ENCODE measurements around the gene TBC1D8.

TBC1D8 gene

DNA sequence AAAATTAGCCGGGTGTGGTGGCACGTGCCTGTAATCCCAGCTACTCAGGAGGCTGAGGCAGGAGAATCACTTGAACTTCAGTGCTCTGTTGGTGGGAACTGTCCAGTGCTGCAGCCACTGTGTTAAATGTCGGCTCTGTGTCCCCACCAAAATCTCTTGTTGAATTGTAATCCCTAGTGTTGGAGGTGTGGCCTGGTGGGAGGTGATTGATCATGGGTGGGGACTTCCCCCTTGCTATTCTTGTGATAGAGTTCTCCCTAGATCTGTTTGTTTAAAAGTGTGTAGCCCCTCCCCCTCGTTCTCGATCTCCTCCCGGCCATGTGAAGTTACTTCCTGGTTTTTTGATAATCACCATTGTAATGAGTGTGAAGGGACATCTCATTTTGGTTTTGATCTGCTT, 158.9 kb downstream of the TBC1D8 start:
- TF ChIP-seq CTCF (IDR thresholded peaks at IDR 0.05; ENCODE audit: borderline replicate concordance, control extremely low read depth, extremely low read depth, insufficient read depth, missing control alignments), result no peak
- in situ Hi-C loops (cut with MboI; ENCODE audit: low sequenced_read_pairs, unreplicated experiment), result loop anchor here (25.0 kb wide), 2 partner anchors 555 to 730 kb away; no protein-coding TSS in a partner anchor
- no peak for DNase-seq (ENCODE audit: low spot score)

DNA sequence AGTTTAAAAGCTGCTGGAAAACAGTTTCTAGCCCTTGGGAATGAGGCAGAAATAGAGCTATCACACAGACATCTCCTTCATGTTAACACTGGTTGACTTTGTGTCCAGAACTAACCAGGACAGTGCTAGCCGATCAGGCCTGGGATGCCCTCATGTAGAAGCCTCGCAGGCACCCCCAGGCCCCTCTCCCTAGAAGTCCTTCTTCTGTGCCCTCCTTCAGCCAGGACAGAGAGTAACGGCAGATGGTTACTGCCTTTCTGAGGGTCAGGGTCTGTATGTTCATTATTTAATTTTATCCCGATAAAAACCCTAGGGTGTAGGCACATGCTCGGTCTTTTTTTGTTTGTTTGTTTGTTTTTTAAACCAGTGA, 159.8 kb downstream of the TBC1D8 start:
- in situ Hi-C loops (cut with MboI; ENCODE audit: low sequenced_read_pairs, unreplicated experiment), result loop anchor here (25.0 kb wide), 2 partner anchors 554 to 729 kb away; no protein-coding TSS in a partner anchor
- no peak for TF ChIP-seq CTCF (IDR thresholded peaks at IDR 0.05; ENCODE audit: borderline replicate concordance, control extremely low read depth, extremely low read depth, insufficient read depth, missing control alignments)
- DNase-seq (ENCODE audit: low spot score), result no peak

DNA sequence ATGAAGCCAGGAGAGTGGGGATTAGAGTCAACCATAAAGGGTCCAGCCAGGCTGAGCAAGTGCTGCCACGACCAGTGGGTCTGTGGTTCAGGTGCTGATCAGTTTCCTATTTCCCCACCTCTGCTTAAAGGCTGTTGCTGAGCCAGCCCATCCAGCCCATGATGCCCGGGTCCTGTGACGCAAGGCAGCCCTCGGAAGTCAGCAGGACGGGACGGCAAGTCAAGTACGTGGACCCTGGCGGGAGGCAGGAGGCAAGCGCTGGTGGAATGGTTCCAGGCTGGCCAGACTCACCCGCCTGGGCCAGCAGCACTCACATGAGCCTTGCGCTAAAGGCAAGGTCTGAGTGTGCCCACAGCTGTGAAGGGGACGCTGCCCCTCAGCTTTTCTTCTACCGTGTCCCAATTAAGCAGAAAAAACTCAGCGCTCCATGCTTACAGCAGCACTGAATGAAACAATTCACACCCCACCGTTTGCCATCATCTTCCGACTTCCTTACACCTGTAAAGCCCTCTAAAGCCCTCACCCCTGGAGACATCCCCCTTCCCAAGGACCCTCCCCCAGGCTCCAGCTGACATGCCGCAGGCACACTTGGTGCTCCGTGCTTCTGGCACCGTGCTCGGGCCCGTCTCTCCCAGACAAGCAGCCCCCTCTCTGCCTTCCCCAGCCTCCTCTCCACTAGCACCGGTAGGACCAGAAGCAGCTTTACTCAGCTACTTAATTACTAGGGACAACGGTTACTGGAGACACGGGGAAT, 160.4 kb downstream of the TBC1D8 start:
- in situ Hi-C loops (cut with MboI; ENCODE audit: low sequenced_read_pairs, unreplicated experiment), result loop anchor here (25.0 kb wide), 2 partner anchors 554 to 729 kb away; no protein-coding TSS in a partner anchor
- no peak for TF ChIP-seq CTCF (IDR thresholded peaks at IDR 0.05; ENCODE audit: borderline replicate concordance, control extremely low read depth, extremely low read depth, insufficient read depth, missing control alignments)

GRCh38 chr2:100990166-100990565, 161.0 kb downstream of the TBC1D8 start:
- in situ Hi-C loops (cut with MboI; ENCODE audit: low sequenced_read_pairs, unreplicated experiment), result loop anchor here (25.0 kb wide), 2 partner anchors 553 to 728 kb away; no protein-coding TSS in a partner anchor
- TF ChIP-seq CTCF (IDR thresholded peaks at IDR 0.05; ENCODE audit: borderline replicate concordance, control extremely low read depth, extremely low read depth, insufficient read depth, missing control alignments), result no peak
- DNase-seq (ENCODE audit: low spot score), result no peak

More for the DNA sequence above, 160.4 kb downstream of the TBC1D8 start:
- no peak for DNase-seq (ENCODE audit: low spot score)

DNA sequence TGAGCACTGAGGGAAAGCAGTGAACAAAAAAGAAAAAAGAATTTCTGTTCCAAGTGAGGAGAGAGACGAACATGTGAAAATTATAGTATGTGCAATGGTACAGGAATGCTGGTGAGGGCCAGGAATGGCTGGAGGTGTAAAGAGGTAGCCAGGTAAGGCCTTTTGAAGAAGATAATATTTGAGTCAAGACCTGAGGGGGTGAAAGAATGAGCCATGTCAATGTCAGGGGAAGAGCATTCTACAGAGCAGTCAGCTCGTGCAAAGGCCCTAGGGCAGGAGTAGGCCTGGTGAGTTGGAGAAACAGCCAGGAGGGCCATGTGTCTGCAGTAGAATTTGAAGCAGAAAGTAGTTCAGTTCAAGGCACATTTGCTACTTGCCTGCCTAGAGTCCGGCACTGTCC, 161.5 kb downstream of the TBC1D8 start:
- no peak for TF ChIP-seq CTCF (IDR thresholded peaks at IDR 0.05; ENCODE audit: borderline replicate concordance, control extremely low read depth, extremely low read depth, insufficient read depth, missing control alignments)
- in situ Hi-C loops (cut with MboI; ENCODE audit: low sequenced_read_pairs, unreplicated experiment), result loop anchor here (10.0 to 25.0 kb wide), 3 partner anchors 385 to 727 kb away; no protein-coding TSS in a partner anchor
- no peak for DNase-seq (ENCODE audit: low spot score)

DNA sequence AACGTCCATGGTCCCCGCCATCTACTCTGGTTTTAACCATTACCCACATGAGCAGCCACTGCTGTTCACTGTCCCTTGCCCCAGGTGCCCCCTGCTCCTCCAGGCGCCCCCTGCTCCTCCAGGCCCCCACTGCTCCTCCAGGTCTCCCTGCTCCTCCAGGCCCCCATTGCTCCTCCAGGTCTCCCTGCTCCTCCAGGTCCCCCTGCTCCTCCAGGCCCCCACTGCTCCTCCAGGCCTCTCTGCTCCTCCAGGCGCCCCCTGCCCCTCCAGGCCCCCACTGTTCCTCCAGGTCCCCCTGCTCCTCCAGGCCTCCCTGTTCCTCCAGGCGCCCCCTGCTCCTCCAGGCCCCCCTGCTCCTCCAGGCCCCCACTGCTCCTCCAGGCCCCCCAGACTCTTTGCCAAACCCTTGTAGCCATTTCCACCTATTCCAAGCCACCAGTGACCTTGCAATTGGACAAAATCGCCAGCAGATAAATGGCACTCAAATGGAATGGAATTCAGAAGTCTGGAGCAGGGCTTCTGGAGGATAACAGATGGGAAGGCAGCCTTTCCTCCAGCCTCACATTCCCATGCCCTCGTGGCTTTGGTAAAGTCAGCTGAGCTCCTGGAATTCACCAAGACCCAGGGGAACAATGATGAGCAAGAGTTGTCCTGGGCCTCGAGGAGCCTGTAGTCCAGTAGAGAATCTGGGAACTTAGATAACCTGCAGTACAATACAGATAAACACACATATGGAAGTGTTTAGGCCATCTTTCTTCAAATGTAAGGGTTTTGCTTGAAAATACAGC, 162.4 kb downstream of the TBC1D8 start:
- in situ Hi-C loops (cut with MboI; ENCODE audit: low sequenced_read_pairs, unreplicated experiment), result loop anchor here (10.0 to 25.0 kb wide), 3 partner anchors 384 to 727 kb away; no protein-coding TSS in a partner anchor
- no peak for DNase-seq (ENCODE audit: low spot score)
- no peak for TF ChIP-seq CTCF (IDR thresholded peaks at IDR 0.05; ENCODE audit: borderline replicate concordance, control extremely low read depth, extremely low read depth, insufficient read depth, missing control alignments)

Data from GM13976 (cell line).